MM.1S (cell line): ENCODE data around the gene RGMA.

ENCODE experiments used
- EZH2phosphoT487 ChIP-seq: fragments of 300-600 bp; sonication (generic); IDR thresholded peaks from 2 replicates; pipeline ENCODE4 v1.6.1; 2018; ENCODE audit warnings: antibody characterized with exemption, low read length
- TF ChIP-seq, protein P1 (sequence below): fragments of 300-600 bp; sonication (generic); IDR thresholded peaks from 2 replicates; pipeline ENCODE4 v1.5.1; 2016; ENCODE audit warnings: antibody characterized with exemption, low read length, mixed read lengths

DNA sequence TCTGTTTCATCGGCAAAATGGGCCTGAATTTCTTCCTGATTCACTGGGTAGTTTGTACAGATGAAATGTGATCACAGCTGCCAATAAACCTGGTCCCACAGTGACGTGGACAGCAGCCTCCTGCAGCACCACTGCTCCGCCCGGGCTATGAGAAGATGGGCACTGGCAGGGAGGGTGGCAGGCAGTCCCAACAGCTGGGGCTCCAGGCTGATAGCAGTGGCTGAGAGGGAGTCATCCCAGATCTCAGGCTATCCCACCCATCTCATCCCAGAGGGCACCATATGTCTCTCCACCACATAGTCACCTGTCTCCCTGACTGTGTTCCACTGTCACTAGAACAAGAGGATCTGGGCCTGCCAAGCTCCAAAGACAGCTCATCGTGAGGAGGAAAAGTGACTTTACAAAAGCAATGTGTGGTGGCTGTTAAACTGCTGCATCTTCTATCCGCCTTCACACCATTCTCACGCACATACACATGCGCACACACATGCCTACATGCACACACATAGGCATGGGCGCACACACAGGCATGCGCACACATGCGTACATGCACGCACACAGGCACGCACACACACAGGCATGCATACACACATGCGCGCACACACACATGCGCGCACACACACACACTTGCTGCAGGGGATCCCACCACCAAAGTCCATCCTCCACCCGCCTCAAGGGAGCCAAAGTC lies 46.2 kb downstream of the RGMA start:
- TF ChIP-seq, protein P1, sequence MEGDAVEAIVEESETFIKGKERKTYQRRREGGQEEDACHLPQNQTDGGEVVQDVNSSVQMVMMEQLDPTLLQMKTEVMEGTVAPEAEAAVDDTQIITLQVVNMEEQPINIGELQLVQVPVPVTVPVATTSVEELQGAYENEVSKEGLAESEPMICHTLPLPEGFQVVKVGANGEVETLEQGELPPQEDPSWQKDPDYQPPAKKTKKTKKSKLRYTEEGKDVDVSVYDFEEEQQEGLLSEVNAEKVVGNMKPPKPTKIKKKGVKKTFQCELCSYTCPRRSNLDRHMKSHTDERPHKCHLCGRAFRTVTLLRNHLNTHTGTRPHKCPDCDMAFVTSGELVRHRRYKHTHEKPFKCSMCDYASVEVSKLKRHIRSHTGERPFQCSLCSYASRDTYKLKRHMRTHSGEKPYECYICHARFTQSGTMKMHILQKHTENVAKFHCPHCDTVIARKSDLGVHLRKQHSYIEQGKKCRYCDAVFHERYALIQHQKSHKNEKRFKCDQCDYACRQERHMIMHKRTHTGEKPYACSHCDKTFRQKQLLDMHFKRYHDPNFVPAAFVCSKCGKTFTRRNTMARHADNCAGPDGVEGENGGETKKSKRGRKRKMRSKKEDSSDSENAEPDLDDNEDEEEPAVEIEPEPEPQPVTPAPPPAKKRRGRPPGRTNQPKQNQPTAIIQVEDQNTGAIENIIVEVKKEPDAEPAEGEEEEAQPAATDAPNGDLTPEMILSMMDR, result no peak
- no peak for TF ChIP-seq EZH2phosphoT487
